ENCODE data around the gene CDH4.

DNA sequence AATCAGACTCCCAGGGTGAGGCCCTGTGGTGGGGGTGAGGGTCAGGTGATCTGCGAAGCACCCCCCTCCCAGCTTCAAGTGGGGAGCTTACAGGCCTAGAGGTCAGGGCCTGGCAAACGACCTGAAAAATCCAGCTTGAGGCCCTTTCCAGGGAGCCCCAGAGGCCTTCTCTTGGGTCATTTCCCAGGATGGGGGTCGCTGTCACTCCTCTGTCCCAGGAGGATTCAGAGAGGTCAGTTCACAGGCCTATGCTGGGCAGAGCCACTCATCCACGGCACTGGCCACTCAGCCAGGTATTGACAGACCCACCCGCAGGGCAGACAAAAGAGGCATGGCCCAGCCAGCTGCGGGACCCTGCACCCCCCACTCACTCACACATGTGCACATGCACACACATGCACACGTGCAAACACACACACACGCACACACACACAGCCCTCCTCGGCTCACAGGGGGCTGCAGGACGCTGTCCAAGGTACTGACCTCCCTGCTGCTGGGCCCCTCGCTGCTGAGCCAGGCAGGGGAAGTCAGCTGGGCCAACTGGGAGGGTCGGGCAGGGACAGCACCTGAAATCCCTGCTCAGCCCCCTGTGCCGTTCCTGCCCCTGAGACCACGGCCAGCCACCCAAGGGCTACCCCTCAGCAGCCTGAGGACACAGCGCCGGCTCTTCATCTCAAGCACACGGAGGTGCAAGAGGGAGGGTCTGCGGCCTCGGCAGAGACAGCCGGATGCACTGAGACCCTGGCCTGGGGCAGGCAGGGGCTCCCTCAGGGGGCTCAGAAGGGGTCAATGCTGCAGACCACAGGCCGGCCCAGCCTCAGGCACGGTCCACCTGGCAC is 699.9 kb downstream of the CDH4 start:
- TF ChIP-seq, protein P1, sequence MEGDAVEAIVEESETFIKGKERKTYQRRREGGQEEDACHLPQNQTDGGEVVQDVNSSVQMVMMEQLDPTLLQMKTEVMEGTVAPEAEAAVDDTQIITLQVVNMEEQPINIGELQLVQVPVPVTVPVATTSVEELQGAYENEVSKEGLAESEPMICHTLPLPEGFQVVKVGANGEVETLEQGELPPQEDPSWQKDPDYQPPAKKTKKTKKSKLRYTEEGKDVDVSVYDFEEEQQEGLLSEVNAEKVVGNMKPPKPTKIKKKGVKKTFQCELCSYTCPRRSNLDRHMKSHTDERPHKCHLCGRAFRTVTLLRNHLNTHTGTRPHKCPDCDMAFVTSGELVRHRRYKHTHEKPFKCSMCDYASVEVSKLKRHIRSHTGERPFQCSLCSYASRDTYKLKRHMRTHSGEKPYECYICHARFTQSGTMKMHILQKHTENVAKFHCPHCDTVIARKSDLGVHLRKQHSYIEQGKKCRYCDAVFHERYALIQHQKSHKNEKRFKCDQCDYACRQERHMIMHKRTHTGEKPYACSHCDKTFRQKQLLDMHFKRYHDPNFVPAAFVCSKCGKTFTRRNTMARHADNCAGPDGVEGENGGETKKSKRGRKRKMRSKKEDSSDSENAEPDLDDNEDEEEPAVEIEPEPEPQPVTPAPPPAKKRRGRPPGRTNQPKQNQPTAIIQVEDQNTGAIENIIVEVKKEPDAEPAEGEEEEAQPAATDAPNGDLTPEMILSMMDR (IDR thresholded peaks at IDR 0.05; ENCODE audit: extremely low read depth in 1 of 2, insufficient read depth in 1 of 2, low read depth in 1 of 2, low read length in 2 of 2), result no peak
- TF ChIP-seq POLR2A (IDR thresholded peaks at IDR 0.05; ENCODE audit: low read depth, low read length) (no peak), POLR2AphosphoS5 (IDR thresholded peaks at IDR 0.05; ENCODE audit: insufficient read depth, low read depth, low read length) (no peak)

Data from endothelial cell of umbilical vein (primary cell).